Fibroblast of skin of left quadriceps (primary cell): Measurements from ENCODE around the gene HSDL1.

ENCODE experiments used
- DNase-seq, 2 experiments: peaks; one replicate each; pipeline ENCODE4 v3.0.0-alpha.2; 2013; ENCODE audit warnings: low read depth in 2 of 2

The HSDL1 gene

DNA sequence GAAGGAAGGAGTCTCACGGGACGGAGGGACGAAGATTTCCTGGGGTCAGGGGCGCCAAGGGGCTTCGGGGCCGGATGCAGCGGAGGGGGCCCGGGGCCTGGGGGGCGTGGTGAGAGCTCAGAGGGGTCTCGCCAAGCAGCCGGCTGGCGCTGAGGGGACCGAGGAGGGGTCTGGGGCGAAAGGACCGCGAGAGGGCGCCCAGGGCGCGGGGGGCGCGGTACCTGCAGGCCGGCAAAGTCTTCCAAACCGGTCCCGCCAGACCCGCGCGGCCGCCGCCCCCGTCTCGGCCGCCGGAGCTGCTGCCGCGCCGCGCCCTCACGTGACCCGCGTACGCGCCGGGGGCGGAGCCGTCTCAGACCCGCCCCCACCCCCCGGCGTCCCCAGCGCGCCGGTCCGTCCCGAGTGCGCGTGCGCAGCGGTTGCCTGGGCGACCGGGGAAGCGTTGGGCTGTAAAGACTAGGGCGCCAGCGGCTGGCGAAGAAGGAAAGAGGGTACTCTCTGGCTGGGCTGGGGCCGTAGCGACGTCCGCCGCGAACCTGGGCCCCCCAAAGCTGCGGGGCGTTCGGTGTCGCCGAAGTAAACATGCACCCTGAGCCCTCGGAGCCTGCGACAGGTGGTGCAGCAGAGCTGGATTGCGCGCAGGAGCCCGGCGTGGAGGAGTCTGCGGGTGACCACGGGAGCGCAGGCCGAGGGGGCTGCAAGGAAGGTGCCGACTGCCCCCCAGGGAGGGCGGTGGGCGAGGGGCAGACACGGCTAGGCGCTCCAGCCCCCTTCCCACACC, at the start of gene HSDL1, which contains the start of gene DNAAF1:
Gene HSDL1, minus strand, starts transcription at position 319 of the 781 bp plus-strand sequence. CDS start 13,856 bp downstream, outside the sequence.
Gene DNAAF1, plus strand, starts transcription at position 450 of the 781 bp plus-strand sequence. Its CDS starts 133 bp downstream, at position 583.
- peak; percentile 64 for DNase-seq

DNA sequence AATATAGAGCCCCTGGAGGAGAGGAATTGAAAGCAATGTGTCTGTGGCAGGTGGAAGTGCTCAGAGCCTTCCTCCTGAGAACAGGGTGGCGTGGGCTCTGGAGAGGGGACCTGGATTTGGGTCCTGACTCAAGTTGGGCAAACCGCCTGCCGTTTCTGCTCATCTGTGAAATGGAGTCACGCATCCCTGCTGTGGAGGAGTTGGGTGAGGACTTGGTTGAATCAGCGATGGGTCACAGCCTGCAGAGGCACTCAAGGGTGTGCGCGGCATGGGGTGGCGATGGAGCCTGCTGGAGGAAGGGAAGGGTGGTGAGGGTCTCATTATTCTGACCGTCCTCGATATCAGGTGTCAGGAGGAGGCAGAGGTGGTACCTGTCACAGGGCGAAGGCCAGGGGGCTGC, 49.0 kb upstream of the HSDL1 start:
- no peak for DNase-seq

DNA sequence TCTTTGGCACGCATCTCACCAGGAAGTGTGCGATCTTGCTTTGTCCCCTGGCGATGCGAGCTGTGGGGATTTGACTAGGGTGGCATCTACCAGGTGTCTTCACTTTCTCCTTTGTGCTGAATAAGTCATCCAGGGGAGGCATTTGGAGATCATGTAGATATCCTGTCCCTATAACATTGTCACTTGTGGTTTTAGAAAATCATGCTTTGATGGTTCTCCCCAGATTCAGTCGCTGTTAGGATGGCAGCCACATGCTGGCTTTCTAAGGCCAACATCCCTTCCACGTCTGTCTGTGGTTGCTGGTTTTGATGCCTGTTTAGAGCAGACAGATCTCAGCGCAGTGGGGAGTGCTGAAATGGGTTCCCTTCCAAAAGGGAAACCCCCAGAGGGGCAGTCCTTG, 48.5 kb upstream of the HSDL1 start:
- no peak for DNase-seq

DNA sequence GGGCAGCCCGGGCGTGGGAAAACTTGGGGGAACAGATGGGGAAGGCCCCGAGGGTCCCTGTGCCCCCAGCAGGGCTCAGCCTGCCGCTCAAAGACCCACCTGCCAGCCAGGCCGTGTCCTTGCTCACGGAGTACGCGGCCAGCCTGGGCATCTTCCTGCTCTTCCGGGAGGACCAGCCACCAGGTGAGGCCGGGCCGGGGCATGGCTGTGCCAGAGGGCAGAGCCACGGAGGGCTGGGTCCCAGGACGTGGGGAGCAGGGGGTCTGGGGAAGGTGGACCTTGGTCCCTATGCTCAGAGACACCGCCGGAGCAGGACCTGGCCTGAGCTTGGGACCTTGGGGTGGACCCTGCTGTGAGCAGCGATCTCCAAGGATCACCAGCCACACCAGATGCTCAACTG, 46.5 kb upstream of the HSDL1 start:
- no peak for DNase-seq

DNA sequence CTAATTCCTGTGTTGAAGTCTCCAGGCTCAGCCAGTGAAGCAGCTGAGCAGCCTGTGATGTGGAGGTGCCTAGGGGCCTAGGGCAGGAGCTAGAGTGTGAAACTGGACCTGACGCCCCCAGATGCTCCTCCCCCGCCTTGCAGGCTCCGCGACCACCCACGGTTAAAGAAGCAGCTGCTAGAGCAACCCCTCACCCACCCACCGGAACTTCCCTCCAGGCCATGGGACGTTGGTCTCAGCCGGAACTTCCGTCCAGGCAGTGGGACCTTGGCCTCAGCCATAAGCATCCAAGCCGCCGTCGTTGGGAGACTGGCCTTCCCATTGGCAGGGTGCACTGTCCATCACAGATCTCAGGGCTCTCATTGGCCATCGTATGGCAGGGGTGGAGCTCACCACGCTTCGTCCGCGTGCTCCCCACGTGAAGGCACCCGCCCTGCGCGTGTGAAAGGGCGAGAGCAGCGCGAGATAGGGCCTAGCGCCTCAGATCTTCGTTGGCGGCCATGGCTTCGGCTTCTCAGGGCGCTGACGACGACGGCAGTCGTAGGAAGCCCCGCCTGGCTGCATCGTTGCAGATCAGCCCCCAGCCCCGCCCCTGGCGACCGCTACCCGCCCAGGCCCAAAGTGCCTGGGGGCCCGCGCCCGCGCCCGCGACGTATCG, 45.9 kb upstream of the HSDL1 start, which contains the start of gene ADAD2:
Gene ADAD2, plus strand, starts transcription at position 427 of the 658 bp plus-strand sequence. Its CDS starts 74 bp downstream, at position 501.
- no peak for DNase-seq

DNA sequence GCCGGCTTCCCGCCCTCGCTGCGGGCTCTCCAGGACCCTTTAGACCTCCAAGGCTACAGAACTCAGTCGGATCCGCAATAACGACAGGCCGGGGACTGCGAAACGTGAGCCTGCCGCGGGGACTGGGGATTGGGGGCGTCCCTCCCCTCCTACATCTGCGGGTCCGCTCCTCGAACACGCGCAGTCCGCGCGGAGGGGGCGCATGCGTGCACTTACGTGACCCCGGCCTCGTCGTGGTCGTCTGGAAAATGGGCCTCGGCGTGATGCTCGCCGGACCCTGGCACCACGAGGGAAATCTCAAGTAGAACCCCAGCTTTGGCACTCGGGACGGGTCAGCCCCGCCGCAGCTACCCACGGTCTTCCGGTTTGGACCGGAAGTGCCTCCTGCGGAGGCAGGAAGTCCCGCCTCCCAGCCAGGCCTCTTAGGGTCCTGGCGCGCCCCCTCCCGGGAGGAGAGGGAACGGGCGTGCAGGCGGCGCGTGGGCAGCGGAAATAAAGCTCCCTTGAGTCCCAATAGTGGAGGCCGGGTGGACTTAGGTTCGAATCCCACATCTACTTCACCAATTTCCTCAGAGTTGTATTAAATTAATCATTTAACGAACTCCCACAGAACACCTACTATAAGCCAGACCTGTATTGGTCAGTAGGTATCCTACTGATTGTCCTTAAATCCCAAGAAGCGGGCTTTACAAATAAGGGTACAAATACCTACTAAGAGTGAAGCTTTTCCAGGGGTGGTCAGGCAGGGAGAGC, 41.9 kb upstream of the HSDL1 start, which contains the start of gene TAF1C:
Gene TAF1C, minus strand, starts transcription at position 373 of the 753 bp plus-strand sequence. CDS start 2,069 bp downstream, outside the sequence.
- peak; percentile 86 to 88 for DNase-seq

DNA sequence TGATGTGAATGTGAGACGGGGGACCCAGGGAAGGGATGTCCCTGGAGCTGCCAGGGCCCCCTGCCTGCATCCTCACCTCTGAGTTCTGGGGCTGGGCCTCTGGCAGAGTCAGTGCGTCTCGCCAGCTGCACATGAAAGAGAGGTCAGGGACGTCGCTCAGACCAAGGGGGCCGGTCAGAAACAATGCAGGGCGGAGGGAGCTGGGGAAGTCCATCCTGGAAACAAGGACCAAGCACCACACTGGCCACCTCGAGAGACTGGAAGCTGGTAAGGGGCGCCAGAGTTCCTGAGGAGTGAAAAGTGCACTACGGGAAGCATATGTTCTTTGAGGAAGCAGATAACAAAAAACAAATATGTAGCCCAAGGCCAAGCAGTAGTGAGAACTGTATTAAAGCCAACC, 39.8 kb upstream of the HSDL1 start:
- no peak for DNase-seq

DNA sequence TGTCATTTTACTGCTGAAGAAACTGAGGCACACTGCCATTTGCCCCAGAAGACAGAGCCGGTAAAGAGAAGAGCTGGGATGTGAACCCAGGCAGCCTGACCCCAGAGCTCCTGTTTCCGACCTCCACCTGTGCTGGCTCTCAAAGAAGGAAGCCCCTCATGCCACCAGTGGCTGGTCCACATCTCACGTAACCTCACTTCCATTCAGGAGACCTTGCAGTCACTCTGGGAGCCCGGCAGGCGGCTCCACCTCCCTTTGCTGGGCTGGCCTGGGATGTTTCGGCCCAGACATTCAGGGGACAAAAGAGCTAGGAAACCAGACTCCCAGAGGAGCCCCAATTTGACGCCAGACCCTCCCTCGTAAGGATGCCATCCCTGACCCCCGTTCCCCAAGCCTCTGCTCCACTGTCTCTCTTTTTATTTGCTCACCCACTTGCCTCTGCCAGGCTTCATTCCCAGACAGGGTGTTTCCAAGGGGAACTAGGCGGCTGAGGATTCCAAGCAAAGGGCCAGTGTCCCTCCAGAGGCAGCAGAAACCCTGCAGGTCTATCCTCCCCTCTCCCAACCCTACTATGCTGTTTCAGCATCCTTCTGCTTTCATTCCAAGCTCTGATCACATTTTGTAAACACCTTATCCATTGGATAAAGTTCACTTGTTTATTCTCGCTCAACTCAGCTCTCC, 39.1 kb upstream of the HSDL1 start:
- no peak for DNase-seq

DNA sequence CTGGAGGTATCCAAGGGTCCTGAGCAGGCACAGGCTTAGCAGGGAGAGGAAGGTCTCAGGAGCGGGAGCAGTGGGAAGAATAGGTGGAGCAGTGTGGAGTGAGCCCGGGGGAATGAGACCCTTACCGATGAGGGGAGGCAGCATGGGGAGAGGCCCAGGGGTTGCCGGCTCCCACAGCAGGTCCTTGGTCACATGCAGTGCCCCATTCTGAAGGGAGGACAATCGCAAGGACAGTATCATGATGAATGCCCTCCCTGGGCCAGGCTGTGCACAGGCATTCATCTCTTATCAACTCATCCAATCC, 38.5 kb upstream of the HSDL1 start:
- DNase-seq: no peak

DNA sequence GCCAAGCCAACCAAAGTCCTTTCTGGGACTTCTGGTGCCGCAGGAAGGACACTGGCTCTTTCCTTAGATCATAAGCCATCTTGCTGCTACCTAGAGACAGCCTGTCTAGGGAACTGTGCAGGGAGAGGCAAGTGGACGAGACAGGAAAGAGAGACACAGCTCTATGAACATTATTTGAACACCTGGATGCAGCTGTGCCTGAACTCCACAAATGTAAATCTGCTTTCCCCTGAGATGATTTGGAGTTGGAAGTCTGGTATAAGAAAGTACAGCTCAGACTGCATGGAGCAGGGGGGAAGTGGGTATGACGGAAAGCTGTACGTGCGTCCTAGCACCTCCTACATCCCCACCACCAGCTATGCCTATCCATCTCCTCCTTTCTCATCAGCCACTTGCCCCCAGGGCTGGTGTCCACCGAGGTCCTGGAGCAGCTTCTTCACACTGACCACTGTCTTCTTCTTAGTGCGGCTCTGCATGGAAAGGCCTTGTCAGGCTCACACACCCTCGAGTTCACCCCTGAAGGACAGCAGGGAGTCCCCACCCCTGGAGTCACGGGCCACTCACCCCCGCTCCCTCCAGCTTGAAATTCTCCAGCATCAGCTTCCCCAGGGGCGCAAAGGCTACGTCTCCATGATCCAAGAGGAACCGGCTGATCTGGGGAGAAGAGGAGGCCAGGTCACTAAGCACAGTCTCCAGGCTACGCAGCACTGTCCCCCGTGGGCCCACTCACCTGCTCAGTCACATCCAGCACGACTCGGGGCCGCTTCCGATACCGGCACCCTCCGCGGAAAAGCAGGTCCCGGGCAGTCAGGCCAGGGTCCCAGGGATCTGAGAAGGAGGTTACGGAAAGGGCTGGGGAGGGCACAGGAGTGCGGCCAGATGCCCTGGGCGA, 37.9 kb upstream of the HSDL1 start:
- no peak for DNase-seq

DNA sequence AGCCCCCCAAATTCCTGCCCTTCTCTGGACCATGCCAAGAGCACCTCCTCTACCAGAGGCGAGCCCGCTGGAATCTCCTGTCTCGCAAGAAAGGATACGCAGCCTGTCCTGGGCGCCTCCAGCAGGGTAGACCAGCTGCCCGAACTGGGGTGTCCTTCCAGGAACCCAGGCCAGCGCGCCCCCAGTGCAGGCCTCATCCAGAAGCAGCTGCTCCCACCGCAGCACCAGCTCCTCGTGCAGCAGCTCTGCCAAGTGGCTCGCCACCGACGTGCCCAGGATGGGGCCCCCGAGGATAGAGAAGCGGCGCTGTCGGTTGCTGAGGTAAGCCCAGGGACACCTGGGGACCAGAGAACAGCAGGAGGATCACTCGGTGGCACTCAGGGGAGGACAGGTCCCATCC, 37.1 kb upstream of the HSDL1 start:
- DNase-seq: no peak

DNA sequence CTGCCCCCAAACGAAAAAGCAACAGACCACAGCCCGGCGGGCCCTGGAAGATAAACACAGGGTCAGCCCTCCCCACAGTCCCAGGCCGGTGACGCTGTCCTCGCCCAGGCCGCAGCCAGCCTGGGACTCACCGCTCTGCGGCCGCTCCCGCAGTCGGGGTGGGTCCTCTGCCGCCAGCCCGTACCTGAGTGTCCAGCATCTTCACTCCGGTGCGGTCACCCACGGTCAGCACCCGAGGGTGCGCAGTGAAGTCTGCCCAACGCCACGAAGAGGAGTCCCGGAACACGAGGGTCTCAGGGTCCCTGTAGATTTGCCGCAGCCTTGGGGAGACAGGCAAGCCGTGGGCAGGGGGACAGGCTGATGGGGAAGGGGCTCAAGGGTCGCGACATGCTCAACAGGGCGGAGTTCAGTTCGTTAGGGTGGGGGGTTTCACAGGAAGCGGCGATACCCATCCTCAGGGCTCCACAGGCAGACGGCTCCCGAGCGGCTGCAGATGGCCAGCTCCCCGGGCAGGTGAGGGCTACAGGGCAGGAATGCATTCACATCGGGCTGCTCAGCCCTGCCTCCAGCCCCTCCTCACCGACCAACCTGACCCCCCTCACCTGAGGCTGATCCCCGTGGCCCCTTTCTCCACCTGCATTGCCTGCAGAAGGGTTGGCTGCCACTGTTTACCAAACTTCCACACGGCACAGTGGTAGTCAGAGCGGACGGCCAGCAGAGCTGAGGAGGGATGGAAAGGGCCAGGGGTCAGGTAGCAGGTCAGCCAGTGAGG, 36.4 kb upstream of the HSDL1 start:
- no peak for DNase-seq

DNA sequence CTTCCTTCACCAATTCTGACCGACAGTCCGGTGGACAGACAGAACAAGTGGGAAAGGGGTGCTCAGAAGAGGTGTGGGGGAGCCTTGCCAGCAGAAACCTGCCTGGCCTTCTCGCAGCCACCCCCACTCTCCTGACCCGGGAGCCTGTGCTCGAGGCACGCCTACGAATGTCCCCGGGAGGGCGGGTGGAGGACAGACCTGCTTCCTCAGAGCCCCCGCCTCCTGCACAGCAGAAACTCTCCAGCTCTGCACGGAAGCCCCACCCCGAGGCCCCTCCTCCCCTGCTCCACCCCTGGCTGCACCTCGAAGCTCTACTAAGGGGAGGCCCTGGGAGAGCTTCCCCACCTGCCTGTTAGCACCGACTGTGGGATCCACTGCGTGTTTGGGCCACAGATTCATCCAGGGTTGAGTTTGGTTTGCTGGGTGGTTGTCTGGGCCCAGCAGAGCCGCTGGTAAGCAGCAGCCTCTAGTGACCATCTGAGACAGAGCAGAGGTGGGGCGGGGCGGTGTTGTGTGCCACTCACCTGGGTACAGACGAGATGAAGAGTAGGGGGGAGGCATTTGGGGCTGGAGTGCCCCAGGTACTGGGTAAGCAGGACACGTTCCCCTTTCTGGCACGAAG, 35.7 kb upstream of the HSDL1 start:
- no peak for DNase-seq

DNA sequence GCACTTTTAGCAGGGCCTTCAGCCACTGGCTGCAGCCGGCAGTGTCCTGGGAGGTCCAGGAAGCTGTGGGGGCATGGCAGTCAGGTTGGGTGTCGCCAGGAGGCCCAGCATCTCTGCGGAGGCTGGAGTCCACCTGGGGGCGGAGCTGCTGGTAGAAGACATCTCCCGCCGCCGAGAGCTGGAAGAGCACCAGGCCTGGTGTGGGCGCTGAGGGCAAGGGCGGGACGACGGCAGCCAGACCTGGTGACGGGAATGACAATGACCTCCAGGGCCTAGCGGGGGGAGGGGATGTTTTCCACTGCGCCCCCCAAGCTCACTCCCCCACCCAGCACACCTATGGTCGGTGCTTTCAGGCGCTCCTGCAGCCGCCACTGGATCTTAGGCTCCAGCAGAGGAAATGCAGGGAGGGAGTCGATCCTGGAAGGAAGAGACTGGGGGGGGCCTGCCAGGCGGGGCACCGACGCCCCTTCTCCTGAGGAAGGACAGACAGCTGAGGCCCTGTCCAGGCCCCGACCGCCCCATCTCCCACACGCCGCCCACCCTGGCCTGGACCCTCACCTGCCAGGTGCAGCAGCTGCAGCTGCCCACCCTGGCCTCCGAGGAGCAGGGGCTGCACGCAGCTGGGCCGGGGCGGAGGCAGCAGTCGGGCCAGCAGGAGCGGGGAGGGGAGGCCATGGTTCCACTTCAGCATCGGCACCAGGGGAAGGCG, 34.8 kb upstream of the HSDL1 start:
- DNase-seq: no peak

DNA sequence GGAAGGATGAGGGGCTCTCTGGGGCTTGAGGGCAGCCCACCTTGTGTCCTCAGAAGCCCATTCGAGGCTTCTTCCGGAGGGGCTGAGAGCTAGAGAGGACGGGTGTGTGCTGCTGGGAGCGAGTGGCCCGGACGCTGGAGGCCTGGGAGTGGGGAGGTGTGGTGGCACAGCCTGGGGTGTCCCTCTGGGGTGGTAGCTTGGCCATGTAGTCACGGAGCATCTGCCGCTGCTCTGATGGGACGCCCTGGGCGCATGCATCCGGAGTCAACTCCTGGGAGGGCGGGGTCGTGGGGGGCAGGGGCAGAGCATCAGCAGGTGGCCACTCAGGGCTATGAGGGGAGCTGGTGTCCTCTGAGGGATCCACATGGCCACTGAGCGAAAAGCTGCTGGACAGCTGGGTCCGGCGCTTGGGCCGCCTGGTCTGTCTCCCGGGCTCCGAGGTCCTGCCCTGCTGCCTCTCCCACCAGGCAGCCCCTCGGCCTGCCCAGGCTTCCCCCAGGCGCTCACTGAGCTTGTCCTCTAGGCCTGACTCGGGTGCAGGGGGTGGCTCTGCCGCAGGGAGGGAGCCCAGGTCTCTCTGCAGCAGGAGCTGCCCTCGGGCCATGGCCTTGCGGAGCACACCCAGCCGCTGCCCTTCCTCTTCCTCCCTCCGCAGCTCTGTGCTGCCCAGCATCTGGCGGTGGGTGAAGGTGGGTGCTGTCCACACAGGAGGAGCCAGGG, 34.1 kb upstream of the HSDL1 start:
- no peak for DNase-seq

DNA sequence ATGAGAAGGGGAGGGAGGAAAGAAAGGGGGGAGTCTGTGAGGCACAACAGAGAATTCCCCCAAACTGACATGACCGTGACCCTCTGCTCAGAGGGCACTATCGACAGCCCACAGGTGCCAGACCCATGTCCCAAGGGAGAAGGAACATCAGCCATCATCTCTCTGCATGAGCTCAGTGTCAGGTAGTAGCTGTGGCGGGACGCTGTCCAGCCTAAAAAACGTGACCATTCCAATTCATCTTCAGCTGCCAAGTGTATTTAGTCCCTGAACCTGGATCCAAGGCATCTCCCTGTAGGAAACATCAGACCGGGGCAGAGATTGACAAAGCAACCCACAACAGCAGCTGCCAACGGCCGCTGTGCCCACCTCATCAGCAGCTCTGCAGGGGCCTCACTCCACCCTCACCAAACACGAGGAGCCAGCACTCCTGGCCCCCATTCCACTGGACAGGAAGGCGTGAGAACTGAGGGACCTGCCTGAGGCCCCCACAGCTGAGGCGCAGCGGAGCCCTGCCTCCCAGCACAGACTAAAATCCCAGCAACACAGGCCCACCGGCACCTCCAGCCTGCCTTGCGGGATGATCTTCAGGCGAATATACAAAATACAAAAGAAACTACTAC, 33.3 kb upstream of the HSDL1 start:
- no peak for DNase-seq

DNA sequence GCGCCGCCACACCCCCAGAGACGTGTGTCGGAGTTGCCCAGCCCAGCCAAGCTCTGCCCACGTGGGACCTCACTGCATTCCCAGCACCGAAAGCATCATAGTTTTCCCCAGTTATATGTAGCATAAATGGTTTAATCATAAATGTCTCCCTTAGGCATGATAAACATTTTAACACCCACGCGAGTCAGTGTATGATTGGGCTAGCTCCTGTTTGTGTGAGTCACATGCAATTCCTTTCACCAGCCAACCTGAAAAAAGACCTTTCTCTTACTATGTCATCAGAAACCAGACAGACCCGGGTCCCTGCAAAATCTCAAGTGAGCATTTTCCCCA, 32.7 kb upstream of the HSDL1 start:
- DNase-seq: peak; percentile 20 to 28
